Measurements from ENCODE around the gene CAMK1D.
"Not testable (repeated sequence)": the region's sequence is repeated elsewhere in the genome, so short reads cannot be mapped to it uniquely, and the experiment has no call there.

CAMK1D gene

DNA sequence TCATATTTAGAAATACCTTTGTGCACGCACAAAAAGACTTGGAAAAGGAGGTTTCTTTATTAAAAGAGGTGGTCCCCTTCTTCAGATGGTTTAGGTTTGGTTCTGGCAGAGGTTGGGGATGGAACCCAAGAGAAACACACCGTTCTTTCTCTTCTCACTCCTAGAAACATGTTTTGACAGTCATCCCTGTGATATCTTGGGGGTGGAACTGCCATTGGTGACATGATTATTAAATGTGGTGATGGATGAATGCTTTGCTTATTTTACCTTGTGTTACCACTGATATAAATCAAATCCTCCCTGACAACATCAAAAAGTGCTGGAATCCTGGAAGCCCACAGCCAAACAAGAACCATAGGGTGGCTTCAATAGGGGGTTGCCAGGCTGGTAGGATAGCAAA, 505.6 kb downstream of the CAMK1D start:
- no peak for DNase-seq (ENCODE audit: low read depth)

DNA sequence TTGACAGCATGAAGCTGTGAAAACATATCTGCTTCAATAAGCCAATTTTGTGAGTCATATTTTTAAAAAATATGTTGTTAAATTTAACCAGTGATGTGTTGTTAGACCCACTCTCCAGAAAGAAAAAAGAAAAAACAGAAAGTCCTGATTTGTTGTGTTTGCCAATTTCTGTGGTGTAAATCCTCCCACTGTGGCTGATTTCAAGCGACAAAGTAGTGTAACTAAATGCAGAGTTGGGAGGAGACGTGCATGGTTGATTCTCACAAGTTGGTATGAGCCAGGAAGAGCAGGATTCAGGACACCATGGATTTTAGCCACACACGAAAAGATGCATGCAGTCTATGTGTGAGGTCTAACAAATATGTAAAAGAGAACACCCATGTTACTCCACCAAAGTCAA, 513.1 kb downstream of the CAMK1D start:
- no peak for DNase-seq (ENCODE audit: low read depth)

DNA sequence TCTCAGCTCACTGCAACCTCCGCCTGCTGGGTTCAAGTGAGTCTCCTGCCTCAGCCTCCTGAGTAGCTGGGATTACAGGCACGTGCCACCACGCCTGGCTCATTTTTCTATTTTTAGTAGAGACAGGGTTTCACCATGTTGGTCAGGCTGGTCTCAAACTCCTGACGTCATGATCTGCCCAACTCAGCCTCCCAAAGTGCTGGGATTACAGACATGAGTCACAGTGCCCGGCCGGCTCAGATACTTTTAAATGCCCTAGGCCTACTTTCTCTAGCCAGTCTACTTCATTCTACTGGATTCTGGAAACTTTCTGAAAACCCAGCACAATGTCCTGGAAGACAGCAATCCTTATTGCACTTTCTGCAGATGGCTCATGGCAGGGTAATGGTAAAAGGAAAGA, 516.2 kb downstream of the CAMK1D start:
- DNase-seq (ENCODE audit: low read depth) = not testable (repeated sequence)

DNA sequence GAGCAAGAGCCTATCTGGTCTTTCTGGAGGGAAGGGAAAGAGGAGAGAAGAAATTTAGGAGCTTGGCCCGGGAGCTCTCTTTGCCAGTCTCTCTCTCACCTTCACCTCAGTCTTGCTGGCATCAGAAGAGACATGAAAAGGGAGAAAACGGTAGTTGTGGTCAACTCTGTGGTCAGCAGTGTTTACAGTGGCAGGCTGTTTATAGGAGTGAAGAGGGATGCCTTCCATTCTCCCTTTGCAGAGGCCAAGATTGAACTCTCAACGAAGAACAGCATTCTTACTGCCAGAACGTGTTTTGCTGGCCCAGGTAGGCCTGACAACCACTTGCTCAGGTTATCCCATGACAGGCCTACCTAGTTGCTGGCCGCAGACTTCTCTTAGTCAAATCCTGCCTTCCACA, 518.9 kb downstream of the CAMK1D start:
- DNase-seq (ENCODE audit: low read depth) = no peak

DNA sequence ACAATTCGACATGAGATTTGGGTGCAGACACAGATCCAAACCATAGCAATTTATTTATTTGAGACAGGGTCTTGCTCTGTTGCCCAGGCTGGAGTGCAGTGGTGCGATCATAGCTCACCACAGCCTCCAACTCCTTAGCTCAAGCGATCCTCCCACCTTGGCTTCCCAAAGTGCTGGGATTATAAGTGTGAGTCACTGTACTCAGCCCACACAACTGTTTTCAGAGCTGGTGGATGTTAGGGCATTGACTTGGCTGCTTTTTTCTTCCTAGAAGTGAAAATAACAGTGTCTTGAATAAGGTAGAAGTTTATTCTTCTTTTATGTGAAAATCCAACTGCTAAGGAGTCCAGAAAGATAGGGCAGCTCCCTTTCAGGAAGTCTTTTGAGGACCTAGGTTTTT, 520.1 kb downstream of the CAMK1D start:
- DNase-seq (ENCODE audit: low read depth) = no peak

DNA sequence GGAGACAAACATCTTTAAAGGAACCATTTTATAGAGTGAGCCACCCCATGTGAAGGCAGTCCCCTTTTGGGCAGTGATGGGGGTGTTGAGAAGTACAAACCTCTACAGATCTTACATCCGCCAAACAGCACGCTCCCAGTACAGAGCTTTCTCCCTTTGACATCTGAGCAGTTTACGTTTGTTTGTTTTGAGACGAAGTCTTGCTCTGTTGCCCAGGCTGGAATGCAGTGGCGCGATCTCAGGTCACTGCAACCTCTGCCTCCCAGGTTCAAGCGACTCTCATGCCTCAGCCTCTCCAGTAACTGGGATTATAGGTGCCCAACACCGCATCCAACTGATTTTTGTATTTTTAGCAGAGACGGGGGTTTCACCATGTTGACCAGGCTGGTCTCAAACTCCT, 523.2 kb downstream of the CAMK1D start:
- no peak for DNase-seq (ENCODE audit: low read depth)

DNA sequence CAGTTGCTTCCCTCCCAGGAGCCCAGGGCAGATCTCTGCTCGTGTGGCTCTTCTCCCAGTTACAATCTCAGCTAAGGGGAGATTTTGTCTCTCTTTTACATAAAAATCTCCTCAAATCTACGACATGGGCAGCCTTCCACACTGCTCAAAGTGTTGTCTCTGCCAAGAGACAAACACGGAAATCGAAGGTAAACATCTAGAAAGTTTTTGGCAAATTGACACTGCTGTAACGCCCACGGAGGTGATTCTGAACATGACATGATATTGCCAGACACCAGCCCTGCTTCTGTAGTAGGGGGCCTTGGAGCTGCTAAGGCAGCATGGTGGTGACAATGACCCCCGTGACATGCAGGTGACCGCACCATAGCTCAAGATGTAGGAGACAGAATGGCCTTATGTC, 523.8 kb downstream of the CAMK1D start:
- no peak for DNase-seq (ENCODE audit: low read depth)

DNA sequence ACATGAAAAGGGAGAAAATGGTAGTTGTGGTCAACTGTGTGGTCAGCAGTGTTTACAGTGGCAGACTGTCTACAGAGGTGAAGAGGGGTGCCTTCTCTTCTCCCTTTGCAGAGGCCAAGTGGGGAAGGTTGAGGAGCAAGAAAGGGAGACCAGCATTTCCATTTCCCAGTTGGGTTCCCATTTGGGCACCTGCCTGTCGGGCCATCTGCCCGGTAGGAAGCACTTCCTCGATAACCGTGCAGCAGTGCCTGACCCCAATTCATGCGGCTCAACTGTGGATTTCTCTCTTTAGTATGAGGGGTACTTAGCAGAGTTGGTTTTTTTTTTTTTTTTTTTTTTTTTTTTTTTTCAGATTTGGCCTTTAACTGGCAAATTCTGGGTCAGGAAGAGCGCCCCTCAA, 525.2 kb downstream of the CAMK1D start:
- DNase-seq (ENCODE audit: low read depth) = no peak

DNA sequence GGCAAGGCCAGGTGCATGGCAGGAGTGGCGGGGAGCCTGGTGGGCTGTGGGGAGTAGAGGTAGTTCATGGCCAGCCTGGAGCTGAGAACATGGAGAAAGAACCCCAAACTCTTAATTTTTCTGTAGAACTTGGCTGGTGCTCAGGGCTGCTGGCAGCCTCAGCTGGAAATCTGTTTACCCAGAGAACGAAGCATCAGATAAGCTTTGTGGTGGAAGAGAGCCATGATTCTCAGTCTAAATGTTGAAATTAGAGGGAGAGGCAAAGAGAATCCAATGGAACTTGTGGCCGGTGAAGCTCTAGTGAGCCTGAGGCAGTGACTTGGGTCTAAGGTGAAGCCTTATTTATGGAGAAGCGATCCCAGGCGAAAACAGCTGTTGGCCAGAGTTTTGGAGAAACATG, 525.8 kb downstream of the CAMK1D start:
- no peak for DNase-seq (ENCODE audit: low read depth)

DNA sequence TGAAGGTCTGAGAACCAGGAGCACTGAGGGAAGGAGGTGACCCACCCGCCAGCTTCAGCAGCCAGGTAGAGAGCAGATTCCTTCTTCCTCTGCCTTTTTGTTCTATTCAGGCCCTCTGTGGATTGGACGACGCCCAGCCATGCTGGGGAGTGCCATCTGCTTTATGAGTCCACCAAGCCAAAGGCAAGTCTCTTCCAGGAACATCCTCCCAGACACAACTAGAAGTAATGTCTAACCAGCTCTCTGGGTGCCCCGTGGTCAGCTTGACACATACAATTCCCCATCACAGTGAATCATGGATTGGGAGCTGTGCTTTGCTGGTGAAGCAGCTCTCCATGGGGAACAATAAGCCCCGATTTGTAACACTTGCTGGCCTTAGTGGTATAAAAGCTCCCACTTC, 526.9 kb downstream of the CAMK1D start:
- no peak for DNase-seq (ENCODE audit: low read depth)

DNA sequence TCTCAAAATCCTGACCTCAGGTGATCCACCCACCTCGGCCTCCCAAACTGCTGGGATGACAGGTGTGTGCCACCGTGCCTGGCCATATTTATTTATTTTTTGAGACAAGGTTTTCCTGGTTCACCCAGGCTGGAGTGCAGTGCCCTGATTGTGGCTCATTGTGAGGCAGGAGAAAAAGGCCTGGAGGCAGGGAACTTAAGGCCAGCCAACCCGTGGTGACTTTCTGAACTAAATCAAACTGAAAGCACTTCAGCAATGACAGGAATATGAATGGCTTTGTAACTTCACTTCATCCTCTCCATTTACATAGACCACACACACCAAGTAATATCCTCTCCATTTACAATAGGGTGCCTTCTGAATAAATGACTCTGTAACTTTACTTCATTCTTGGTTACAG, 527.8 kb downstream of the CAMK1D start:
- no peak for DNase-seq (ENCODE audit: low read depth)

DNA sequence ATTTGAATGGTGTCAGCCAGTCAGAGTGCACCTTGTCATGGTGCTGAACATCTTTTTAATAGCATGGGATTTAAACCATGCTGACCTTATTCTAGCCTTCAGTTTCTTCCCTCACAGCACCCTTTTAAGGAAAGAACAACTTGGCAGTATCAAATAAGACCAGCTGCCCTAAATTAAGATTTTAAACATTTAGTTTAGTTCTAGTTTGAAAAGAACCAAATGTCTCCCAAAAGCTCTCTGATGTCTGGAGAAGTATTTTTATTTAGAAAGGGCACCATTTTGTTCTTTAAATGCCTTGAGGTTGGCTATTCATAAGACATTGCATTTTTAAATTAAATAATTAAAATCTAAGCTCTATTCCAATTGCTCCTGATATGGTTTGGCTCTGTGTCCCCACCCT, 531.1 kb downstream of the CAMK1D start:
- DNase-seq (ENCODE audit: low read depth) = no peak

DNA sequence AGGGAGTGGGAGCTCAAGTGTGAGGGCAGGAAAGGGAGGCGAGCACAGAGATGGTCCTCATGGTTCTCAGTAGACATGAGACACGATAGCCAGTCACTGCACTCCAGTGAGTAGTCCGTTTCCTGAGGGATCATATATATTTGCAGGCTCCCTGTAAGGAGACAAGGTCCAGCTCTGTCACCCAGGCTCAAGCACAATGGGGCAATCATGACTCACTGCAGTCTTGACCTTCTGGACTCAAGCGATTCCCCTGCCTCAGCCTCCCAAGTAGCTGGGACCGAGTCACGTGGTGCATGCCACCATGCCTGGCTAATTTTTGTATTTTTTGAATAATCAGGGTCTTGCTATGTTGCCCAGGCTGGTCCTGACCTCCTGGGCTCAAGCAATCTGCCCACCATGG, 535.5 kb downstream of the CAMK1D start:
- no peak for DNase-seq (ENCODE audit: low read depth)
